ENCODE measurements around the gene MON1A. TPM values are rescaled to one million over a fixed set of nuclear protein-coding genes. Genes with fewer than 3 reads are reported as not detected.

Gene MON1A
- total and polyA plus RNA-seq, 3 donors from 2014 or later, result 16.4 to 23.9 (median 17.3) TPM

GRCh38 chr3:49869525-49870126, 60.0 kb downstream of the MON1A start, which contains the start of gene CAMKV:
CAMKV (minus strand) TSS chr3:49869906; CDS start chr3:49862388, 7,518 bp downstream.
- H3K4me3 ChIP-seq, result peak within 1 kb of the TSS; percentile 45 to 57

GRCh38 chr3:49868862-49869466, 60.6 kb downstream of the MON1A start:
- Histone ChIP-seq H3K27ac (no peak overlapping the region), H3K4me1 (peaks cover 11% of the 10 kb centered on the region), H3K27me3 (no peaks in the 10 kb centered on the region), H3K36me3 (ENCODE audit: low read depth, missing control alignments) (no peaks in the 10 kb centered on the region), H3K4me3 (peak overlapping the region; percentile 45 to 57), H3K9me3 (no peaks in the 10 kb centered on the region)
- intact Hi-C loops (cut with DNase I; ENCODE audit: low total_unique reads), result no loop called here
- DNase-seq, result no peak
- WGBS, 2 donors, result 3 to 28% methylated on average over 2 to 22 of the region's 23 CpGs
- TF ChIP-seq, protein P1, sequence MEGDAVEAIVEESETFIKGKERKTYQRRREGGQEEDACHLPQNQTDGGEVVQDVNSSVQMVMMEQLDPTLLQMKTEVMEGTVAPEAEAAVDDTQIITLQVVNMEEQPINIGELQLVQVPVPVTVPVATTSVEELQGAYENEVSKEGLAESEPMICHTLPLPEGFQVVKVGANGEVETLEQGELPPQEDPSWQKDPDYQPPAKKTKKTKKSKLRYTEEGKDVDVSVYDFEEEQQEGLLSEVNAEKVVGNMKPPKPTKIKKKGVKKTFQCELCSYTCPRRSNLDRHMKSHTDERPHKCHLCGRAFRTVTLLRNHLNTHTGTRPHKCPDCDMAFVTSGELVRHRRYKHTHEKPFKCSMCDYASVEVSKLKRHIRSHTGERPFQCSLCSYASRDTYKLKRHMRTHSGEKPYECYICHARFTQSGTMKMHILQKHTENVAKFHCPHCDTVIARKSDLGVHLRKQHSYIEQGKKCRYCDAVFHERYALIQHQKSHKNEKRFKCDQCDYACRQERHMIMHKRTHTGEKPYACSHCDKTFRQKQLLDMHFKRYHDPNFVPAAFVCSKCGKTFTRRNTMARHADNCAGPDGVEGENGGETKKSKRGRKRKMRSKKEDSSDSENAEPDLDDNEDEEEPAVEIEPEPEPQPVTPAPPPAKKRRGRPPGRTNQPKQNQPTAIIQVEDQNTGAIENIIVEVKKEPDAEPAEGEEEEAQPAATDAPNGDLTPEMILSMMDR (IDR thresholded peaks at IDR 0.05), result no peak
- no peak for TF ChIP-seq POLR2A (IDR thresholded peaks at IDR 0.05)

More at GRCh38 chr3:49869525-49870126, 60.0 kb downstream of the MON1A start, which contains the start of gene CAMKV:
- Histone ChIP-seq H3K36me3 (ENCODE audit: low read depth, missing control alignments) (no peaks in the 10 kb centered on the region), H3K27ac (no peak within 1 kb of the TSS), H3K9me3 (no peaks in the 10 kb centered on the region), H3K4me1 (peaks cover 11% of the 10 kb centered on the region), H3K27me3 (no peaks in the 10 kb centered on the region)
- no peak for TF ChIP-seq POLR2A (IDR thresholded peaks at IDR 0.05)
- TF ChIP-seq, protein P1 (IDR thresholded peaks at IDR 0.05), result no peak
- intact Hi-C loops (cut with DNase I; ENCODE audit: low total_unique reads), result no loop called here
- WGBS, 2 donors, result 1% methylated on average over 17 to 58 of the region's 59 CpGs
- DNase-seq, result no peak

DNA sequence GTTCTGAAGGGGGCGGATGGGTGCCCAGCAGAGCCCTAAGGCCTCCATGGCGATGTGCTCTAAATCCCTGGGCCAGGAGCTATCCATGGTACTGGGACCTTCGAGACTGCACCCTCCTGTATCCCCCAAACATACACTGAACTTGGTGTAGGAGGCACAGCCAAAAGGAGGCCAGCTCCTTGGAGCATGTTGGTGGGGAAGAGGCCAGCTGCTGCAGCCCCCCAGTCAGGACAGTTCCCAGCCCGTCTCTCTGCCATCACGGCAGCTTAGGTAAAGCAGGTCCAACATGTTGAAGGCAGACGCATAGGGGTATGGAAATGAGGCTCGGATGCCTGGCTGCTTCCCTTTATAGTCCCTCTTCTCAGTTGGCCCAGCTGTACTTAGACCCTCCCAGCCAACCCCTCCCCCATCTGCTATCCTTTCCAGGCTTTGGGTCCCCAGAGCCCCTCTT, 61.7 kb downstream of the MON1A start:
- no peaks in the 10 kb centered on the region for H3K9me3 ChIP-seq
- no peak overlapping the region for H3K27ac ChIP-seq
- peaks cover 11% of the 10 kb centered on the region for H3K4me1 ChIP-seq
- H3K4me3 ChIP-seq, result no peak overlapping the region
- no peak for TF ChIP-seq POLR2A (IDR thresholded peaks at IDR 0.05)
- TF ChIP-seq, protein P1 (IDR thresholded peaks at IDR 0.05), result no peak
- no peaks in the 10 kb centered on the region for H3K27me3 ChIP-seq
- peak; percentile 23 for DNase-seq
- intact Hi-C loops (cut with DNase I; ENCODE audit: low total_unique reads), result no loop called here
- no peaks in the 10 kb centered on the region for H3K36me3 ChIP-seq (ENCODE audit: low read depth, missing control alignments)
- WGBS, 2 donors, result 24 to 37% methylated on average over 4 to 7 of the region's 7 CpGs

GRCh38 chr3:49867400-49867799, 62.2 kb downstream of the MON1A start:
- peaks cover 11% of the 10 kb centered on the region for H3K4me1 ChIP-seq
- WGBS, 2 donors, result 83 to 100% methylated on average over 1 of the region's 1 CpG
- intact Hi-C loops (cut with DNase I; ENCODE audit: low total_unique reads), result no loop called here
- no peak for TF ChIP-seq POLR2A (IDR thresholded peaks at IDR 0.05)
- TF ChIP-seq, protein P1 (IDR thresholded peaks at IDR 0.05), result no peak
- H3K4me3 ChIP-seq, result no peak overlapping the region
- no peaks in the 10 kb centered on the region for H3K9me3 ChIP-seq
- no peak overlapping the region for H3K27ac ChIP-seq
- H3K27me3 ChIP-seq, result no peaks in the 10 kb centered on the region
- no peak for DNase-seq
- H3K36me3 ChIP-seq (ENCODE audit: low read depth, missing control alignments), result no peaks in the 10 kb centered on the region
